AG04449 (cell line): ENCODE data around the gene GPC3.

Source experiments
- CTCF ChIA-PET: fragments of 350-600 bp; formaldehyde crosslinking; extraction: SDS; loops from one replicate; lab custom pipeline; 2021; ENCODE audit warnings: antibody characterized with exemption; lab: Yijun Ruan, JAX
- POLR2A ChIA-PET: fragments of 400-600, 350-600 bp; formaldehyde crosslinking; extraction: SDS; loops from one replicate; lab custom pipeline; 2020; ENCODE audit warnings: antibody characterized with exemption, inconsistent platforms; lab: Yijun Ruan, JAX
- DNase-seq: peaks from one replicate; pipeline ENCODE4 v3.0.0-alpha.2; 2010; ENCODE audit warnings: low read depth, low spot score
- H3K4me3 ChIP-seq: 2 replicates; pipeline ENCODE4 v1.5.1; 2011; ENCODE audit warnings: low read depth, mild to moderate bottlenecking, control low read depth, low read length
- TF ChIP-seq, protein P1 (sequence below): IDR thresholded peaks from one replicate; pipeline ENCODE4 v1.5.1; 2011; ENCODE audit warnings: mild to moderate bottlenecking, moderate library complexity, low read length, control low read depth, inconsistent platforms; ENCODE audit not compliant: insufficient read depth; ENCODE audit errors: missing control alignments

The GPC3 gene

DNA sequence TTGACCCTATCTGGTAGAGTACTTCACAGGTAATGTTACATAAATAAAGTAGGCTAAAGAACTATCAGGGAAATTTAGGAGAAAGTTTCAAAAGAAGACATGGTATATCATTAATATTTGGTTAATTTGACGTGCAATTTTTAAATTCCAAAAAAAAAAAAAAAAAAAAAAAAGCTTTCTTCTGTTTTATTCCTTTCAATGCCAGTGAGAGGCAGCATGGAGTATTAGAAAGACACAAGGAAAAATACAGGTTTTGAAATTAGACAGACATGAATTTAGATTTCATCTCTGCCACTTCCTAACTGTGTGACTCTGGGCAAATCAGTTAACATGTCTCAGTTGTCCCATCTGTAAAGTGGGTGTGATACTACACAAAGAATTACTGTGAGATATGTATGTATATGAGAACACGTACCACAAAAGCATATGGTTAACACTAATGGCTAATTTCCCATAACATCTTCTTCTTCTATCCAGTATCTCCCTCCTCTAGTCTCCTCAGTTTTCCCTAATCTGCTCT is 132.5 kb downstream of the GPC3 start:
- ChIA-PET POLR2A (no interaction called here), CTCF (interaction anchor here (1.1 to 1.8 kb wide), 2 partner anchors 14 to 154 kb away, joined by 3 to 4 read pairs; no protein-coding TSS in a partner anchor)
- TF ChIP-seq, protein P1, sequence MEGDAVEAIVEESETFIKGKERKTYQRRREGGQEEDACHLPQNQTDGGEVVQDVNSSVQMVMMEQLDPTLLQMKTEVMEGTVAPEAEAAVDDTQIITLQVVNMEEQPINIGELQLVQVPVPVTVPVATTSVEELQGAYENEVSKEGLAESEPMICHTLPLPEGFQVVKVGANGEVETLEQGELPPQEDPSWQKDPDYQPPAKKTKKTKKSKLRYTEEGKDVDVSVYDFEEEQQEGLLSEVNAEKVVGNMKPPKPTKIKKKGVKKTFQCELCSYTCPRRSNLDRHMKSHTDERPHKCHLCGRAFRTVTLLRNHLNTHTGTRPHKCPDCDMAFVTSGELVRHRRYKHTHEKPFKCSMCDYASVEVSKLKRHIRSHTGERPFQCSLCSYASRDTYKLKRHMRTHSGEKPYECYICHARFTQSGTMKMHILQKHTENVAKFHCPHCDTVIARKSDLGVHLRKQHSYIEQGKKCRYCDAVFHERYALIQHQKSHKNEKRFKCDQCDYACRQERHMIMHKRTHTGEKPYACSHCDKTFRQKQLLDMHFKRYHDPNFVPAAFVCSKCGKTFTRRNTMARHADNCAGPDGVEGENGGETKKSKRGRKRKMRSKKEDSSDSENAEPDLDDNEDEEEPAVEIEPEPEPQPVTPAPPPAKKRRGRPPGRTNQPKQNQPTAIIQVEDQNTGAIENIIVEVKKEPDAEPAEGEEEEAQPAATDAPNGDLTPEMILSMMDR: no peak
- no peak for DNase-seq
- no peak overlapping the region for H3K4me3 ChIP-seq

DNA sequence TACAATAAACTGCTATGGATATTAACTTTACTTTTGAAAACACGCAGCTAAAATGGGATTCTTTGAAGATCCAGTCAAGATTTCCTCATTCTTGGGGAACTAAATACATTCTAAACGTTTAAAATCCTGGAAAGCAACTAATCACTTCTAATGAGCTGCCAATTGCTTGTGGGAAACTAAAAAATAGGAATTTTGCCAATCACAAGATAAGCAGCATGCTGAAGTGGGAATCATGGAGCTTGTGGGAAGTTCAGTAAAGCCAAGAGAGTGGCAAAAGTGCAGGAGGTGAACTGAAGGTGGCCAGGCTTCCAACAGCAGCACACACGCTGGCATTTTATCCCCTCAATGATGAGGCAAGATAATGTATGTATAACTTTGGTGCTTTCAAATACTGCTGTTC is 133.0 kb downstream of the GPC3 start:
- no peak for DNase-seq
- ChIA-PET CTCF (interaction anchor here (1.1 kb wide), 1 partner anchor 154 kb away, joined by 3 read pairs; no protein-coding TSS in a partner anchor), POLR2A (no interaction called here)
- H3K4me3 ChIP-seq: no peak overlapping the region
- TF ChIP-seq, protein P1: no peak

DNA sequence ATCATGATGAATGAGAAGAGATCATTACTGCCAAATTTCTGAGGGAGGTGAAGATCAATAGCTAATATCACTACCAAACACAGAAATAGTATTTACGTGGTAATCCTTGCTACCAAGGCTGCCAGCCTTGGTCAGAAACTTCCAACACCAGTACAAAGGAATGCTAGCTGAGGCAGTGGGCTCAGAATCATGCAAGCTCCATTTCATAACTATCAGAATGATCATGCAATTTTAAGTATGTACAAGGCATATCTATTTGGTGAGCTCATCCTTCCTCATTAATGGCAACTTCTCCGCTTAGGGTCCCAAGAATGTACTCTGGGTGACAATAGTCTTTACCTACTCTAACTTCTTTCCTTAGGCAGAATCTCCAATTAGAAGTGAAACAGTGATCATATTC is 135.0 kb downstream of the GPC3 start:
- CTCF ChIA-PET: interaction anchor here (1.1 to 2.4 kb wide), 2 partner anchors 10 to 59 kb away, joined by 3 to 6 read pairs; no protein-coding TSS in a partner anchor
- H3K4me3 ChIP-seq: no peak overlapping the region
- TF ChIP-seq, protein P1: no peak
- POLR2A ChIA-PET: no interaction called here
- no peak for DNase-seq

DNA sequence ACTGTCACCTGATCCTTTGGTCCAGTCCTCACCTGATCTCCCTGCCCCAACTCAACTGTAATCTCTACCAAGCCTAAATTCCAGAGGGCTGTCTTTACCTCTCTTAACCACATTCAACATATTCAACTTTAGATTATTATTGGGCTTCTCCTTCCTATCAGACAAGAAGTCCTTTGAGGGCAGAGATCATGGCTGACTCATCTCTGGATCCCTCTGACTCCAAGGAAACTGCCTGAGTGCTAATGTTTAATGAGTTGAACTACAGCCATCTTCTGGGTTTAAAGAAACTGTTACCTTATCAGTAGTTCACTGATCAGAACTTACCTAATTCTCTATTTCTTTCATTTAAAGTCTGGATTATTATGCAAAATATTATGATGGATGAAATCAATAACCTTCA is 135.7 kb downstream of the GPC3 start:
- CTCF ChIA-PET: interaction anchor here (1.1 to 2.4 kb wide), 2 partner anchors 9 to 58 kb away, joined by 3 to 6 read pairs; no protein-coding TSS in a partner anchor
- POLR2A ChIA-PET: no interaction called here
- DNase-seq: no peak
- no peak overlapping the region for H3K4me3 ChIP-seq
- TF ChIP-seq, protein P1: no peak

DNA sequence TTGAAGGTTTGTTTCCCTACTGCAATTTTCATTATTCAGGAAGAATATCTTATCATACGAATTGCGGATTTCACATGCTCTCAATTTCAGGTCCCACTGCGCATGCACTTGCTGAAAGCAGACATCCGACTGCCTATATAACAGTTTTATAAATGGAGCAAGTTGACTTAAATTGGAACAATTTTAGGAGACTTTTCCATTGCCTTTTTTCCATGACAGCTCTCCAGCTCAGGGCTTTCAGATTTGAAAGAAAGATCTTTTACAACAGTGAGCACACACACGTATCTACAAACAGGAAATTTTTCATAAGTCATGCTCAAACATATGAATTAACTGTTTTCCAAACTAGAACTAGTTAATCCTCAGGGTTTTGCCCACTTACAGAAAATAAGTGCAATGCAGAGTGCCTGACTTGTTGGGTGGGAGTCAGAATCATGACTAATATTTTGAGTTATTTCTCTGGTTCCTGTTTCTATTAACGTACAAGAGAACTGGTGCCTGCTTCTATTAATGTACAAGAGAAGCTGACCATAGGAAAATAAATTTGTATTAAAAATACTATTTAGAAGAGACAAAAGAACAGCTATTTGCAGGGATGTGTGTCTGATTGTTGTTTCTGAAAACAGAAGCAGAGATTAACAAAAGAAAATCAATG is 137.9 kb downstream of the GPC3 start:
- CTCF ChIA-PET: no interaction called here

DNA sequence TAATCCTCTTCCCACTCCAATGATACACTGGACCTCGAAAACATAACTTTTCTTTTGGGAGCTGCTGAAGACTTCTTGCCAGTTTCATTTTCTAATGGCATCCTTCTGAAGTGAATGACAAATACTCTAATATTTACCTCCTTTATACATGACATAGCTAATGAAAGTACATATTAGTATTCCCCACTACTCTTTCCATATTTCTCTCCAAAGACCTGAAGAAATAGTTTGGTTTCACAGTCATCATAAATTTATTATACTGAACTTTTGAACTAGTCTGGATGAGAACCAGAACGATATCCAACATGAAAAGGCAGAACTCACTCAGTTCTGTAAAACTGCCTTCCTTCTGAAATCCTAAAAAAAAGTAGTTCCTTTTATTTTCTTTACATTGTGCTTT is 139.1 kb downstream of the GPC3 start:
- ChIA-PET CTCF (interaction anchor here (1.8 kb wide), 1 partner anchor 53 kb away, joined by 5 read pairs; no protein-coding TSS in a partner anchor), POLR2A (no interaction called here)
- H3K4me3 ChIP-seq: no peak overlapping the region
- TF ChIP-seq, protein P1: no peak
- DNase-seq: no peak

More for the DNA sequence above, 137.9 kb downstream of the GPC3 start:
- no peak overlapping the region for H3K4me3 ChIP-seq
- TF ChIP-seq, protein P1: no peak
- DNase-seq: no peak
- POLR2A ChIA-PET: no interaction called here
